PC-9 (cell line): Measurements from ENCODE around the gene SCAF4. TPM values are rescaled to one million over a fixed set of nuclear protein-coding genes. Genes with fewer than 3 reads are reported as not detected.

ENCODE experiments used
- BruUV-seq: library from RNA; stranded (reverse); fragments of 400-500 nt; replicated peaks from 2 replicates; lab custom pipeline; 2021; lab: Mats Ljungman, UMichigan
- CTCF ChIA-PET: fragments of 300-600 bp; sonication (Branson Sonifier 250); formaldehyde crosslinking; loops from one replicate; lab custom pipeline; 2022; ENCODE audit warnings: antibody characterized with exemption; lab: Charles Lee
- POLR2A ChIA-PET: fragments of 300-600 bp; sonication (Branson Sonifier 250); formaldehyde crosslinking; loops from one replicate; lab custom pipeline; 2022; ENCODE audit warnings: antibody characterized with exemption; ENCODE audit not compliant: unreplicated experiment; lab: Charles Lee
- DNase-seq, 2 experiments: peaks; one replicate each; pipeline versions ENCODE4 v3.0.0 to v3.0.0-alpha.2; 2015 to 2022; ENCODE audit warnings: mixed read lengths in 1 of 2
- H2AFZ ChIP-seq: fragments of 200-600 bp; sonication (generic); 2 replicates; pipeline ENCODE4 v1.8.1; 2017; ENCODE audit warnings: antibody characterized with exemption
- H3F3A ChIP-seq: fragments of 200-600 bp; sonication (generic); 2 replicates; pipeline ENCODE4 v1.8.1; 2017; ENCODE audit warnings: antibody characterized with exemption, mild to moderate bottlenecking, low read depth; ENCODE audit not compliant: insufficient read depth
- H3K27ac ChIP-seq: fragments of 200-600 bp; sonication (generic); 2 replicates; pipeline ENCODE4 v1.6.1; 2016; ENCODE audit warnings: mixed run types
- H3K27me3 ChIP-seq: fragments of 200-600 bp; sonication (generic); 2 replicates; pipeline ENCODE4 v1.6.1; 2016; ENCODE audit warnings: low read depth, mixed run types; ENCODE audit not compliant: insufficient read depth
- H3K36me3 ChIP-seq: fragments of 200-600 bp; sonication (generic); 2 replicates; pipeline ENCODE4 v1.6.1; 2016; ENCODE audit warnings: low read depth, mixed run types
- H3K4me1 ChIP-seq: fragments of 200-600 bp; sonication (generic); replicated peaks from 2 replicates; pipeline ENCODE4 v1.6.1; 2016; ENCODE audit warnings: mixed run types; ENCODE audit not compliant: insufficient read depth
- H3K4me2 ChIP-seq: fragments of 200-600 bp; sonication (generic); 2 replicates; pipeline ENCODE4 v1.6.1; 2017; ENCODE audit warnings: mixed run types
- H3K4me3 ChIP-seq: fragments of 200-600 bp; sonication (generic); 2 replicates; pipeline ENCODE4 v1.6.1; 2016; ENCODE audit warnings: mixed run types
- H3K79me2 ChIP-seq: fragments of 200-600 bp; sonication (generic); 2 replicates; pipeline ENCODE4 v1.6.1; 2017; ENCODE audit warnings: low read depth, mixed run types
- H3K9me2 ChIP-seq: fragments of 200-600 bp; sonication (generic); 2 replicates; pipeline ENCODE4 v1.8.1; 2017; ENCODE audit warnings: mild to moderate bottlenecking; ENCODE audit not compliant: insufficient read depth
- H3K9me3 ChIP-seq: fragments of 200-600 bp; sonication (generic); 2 replicates; pipeline ENCODE4 v1.8.1; 2016; ENCODE audit warnings: low read depth; ENCODE audit not compliant: insufficient read depth
- H4K20me1 ChIP-seq: fragments of 200-600 bp; sonication (generic); 2 replicates; pipeline ENCODE4 v1.8.1; 2017; ENCODE audit not compliant: insufficient read depth
- EZH2 ChIP-seq: fragments of 200-600 bp; sonication (generic); IDR thresholded peaks from 2 replicates; pipeline ENCODE4 v1.8.0; 2017; ENCODE audit warnings: antibody characterized with exemption, low read depth
- intact Hi-C: fragments of 100-400 bp; cut with micrococcal nuclease; formaldehyde crosslinking; loops from one replicate; pipeline ENCODE4 v1.10.0; 2022; ENCODE audit not compliant: unreplicated experiment
- total RNA-seq: library from RNA; stranded (reverse); gene quantifications from 2 replicates; pipeline ENCODE4 v1.2.3, GENCODE V29; 2021
- TF ChIP-seq, protein P1 (sequence below): fragments of 200-600 bp; sonication (generic); conservative IDR thresholded peaks from 2 replicates; pipeline ENCODE4 v1.6.1; 2017; ENCODE audit warnings: mixed run types, antibody characterized with exemption, mild to moderate bottlenecking, moderate library complexity

SCAF4 gene
- total RNA-seq, 1 experiment from 2014 or later, result 30.0 TPM

DNA sequence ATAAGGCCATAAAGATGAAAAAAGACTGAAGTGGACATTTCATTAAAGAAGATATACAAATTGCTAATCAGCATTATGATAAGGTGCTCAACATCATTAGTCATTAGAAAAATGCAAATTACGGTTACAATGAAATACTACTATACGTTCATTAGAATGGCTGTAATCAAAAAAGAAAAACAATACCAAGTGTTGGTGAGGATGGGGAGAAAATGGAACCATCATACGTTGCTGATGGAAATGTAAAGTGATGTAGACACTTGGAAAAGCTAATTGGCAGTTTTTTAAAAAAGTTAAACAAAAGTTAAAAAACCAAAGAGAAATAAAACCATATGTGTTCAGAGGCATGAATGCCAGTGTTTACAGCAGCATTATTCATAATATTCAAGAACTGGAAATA, 81.0 kb downstream of the SCAF4 start:
- no peaks in the 10 kb centered on the region for H3K36me3 ChIP-seq
- H3K27me3 ChIP-seq, result no peaks in the 10 kb centered on the region
- no peak overlapping the region for H3K27ac ChIP-seq
- ChIA-PET CTCF (no interaction called here), POLR2A (no interaction called here)
- DNase-seq, result no peak
- H3K4me2 ChIP-seq, result no peak overlapping the region
- H3F3A ChIP-seq, result peaks cover 3% of the 10 kb centered on the region; the same call in 1 of the 2 replicates
- H3K79me2 ChIP-seq, result no peaks in the 10 kb centered on the region
- TF ChIP-seq, protein P1, sequence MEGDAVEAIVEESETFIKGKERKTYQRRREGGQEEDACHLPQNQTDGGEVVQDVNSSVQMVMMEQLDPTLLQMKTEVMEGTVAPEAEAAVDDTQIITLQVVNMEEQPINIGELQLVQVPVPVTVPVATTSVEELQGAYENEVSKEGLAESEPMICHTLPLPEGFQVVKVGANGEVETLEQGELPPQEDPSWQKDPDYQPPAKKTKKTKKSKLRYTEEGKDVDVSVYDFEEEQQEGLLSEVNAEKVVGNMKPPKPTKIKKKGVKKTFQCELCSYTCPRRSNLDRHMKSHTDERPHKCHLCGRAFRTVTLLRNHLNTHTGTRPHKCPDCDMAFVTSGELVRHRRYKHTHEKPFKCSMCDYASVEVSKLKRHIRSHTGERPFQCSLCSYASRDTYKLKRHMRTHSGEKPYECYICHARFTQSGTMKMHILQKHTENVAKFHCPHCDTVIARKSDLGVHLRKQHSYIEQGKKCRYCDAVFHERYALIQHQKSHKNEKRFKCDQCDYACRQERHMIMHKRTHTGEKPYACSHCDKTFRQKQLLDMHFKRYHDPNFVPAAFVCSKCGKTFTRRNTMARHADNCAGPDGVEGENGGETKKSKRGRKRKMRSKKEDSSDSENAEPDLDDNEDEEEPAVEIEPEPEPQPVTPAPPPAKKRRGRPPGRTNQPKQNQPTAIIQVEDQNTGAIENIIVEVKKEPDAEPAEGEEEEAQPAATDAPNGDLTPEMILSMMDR, result no peak
- TF ChIP-seq EZH2, result no peak
- no peak overlapping the region for H3K4me3 ChIP-seq
- H3K9me3 ChIP-seq, result no peaks in the 10 kb centered on the region
- no peak overlapping the region for H2AFZ ChIP-seq
- peaks cover 4% of the 10 kb centered on the region for H3K4me1 ChIP-seq
- H4K20me1 ChIP-seq, result no peaks in the 10 kb centered on the region
- intact Hi-C loops, result no loop called here
- no TSS peak for BruUV-seq
- H3K9me2 ChIP-seq, result no peaks in the 10 kb centered on the region

GRCh38 chr21:31647650-31648049, 84.3 kb downstream of the SCAF4 start:
- no peak for DNase-seq
- CTCF ChIA-PET, result no interaction called here
- BruUV-seq, result no TSS peak
- H3K9me3 ChIP-seq, result no peaks in the 10 kb centered on the region
- no peak overlapping the region for H3K4me2 ChIP-seq
- intact Hi-C loops, result no loop called here
- H3K27me3 ChIP-seq, result no peaks in the 10 kb centered on the region
- TF ChIP-seq, protein P1, result no peak
- TF ChIP-seq EZH2, result no peak
- H3K4me3 ChIP-seq, result no peak overlapping the region
- POLR2A ChIA-PET, result no interaction called here
- no peaks in the 10 kb centered on the region for H3K9me2 ChIP-seq
- no peaks in the 10 kb centered on the region for H3F3A ChIP-seq
- H3K4me1 ChIP-seq, result no peaks in the 10 kb centered on the region
- no peak overlapping the region for H3K27ac ChIP-seq
- no peaks in the 10 kb centered on the region for H3K36me3 ChIP-seq
- H2AFZ ChIP-seq, result no peak overlapping the region
- no peaks in the 10 kb centered on the region for H3K79me2 ChIP-seq
- no peaks in the 10 kb centered on the region for H4K20me1 ChIP-seq

- no peaks in the 10 kb centered on the region for H3K9me3 ChIP-seq
- DNase-seq, result no peak
- no peaks in the 10 kb centered on the region for H3K9me2 ChIP-seq
- H3K27me3 ChIP-seq, result no peaks in the 10 kb centered on the region
- no peaks in the 10 kb centered on the region for H3F3A ChIP-seq
- H3K4me1 ChIP-seq, result no peaks in the 10 kb centered on the region
- TF ChIP-seq, protein P1, result no peak
- intact Hi-C loops, result no loop called here
- H2AFZ ChIP-seq, result no peak overlapping the region
- POLR2A ChIA-PET, result no interaction called here
- BruUV-seq, result no TSS peak
- no peak overlapping the region for H3K4me3 ChIP-seq
- CTCF ChIA-PET, result interaction anchor here (0.6 to 0.7 kb wide), 2 partner anchors 54 to 912 kb away, joined by 4 to 5 read pairs; no protein-coding TSS in a partner anchor
- H3K27ac ChIP-seq, result no peak overlapping the region
- no peak overlapping the region for H3K4me2 ChIP-seq
- H4K20me1 ChIP-seq, result no peaks in the 10 kb centered on the region
- H3K79me2 ChIP-seq, result no peaks in the 10 kb centered on the region
- no peaks in the 10 kb centered on the region for H3K36me3 ChIP-seq
Observed at GRCh38 chr21:31644643-31645042, 87.3 kb downstream of the SCAF4 start.
